ENCODE measurements around the gene LIN7A. TPM values are rescaled to one million over a fixed set of nuclear protein-coding genes. Genes with fewer than 3 reads are reported as not detected.

Gene LIN7A
- total RNA-seq, 1 experiment from 2014 or later = not detected

- no peak for DNase-seq (ENCODE audit: low read depth, low spot score)
- H3K9me3 ChIP-seq (ENCODE audit: control insufficient read depth, insufficient read depth, low read depth, low read length) = no peaks in the 10 kb centered on the region
- intact Hi-C loops (cut with micrococcal nuclease; ENCODE audit: unreplicated experiment) = no loop called here
- no peak for ATAC-seq
- in situ Hi-C loops (cut with HindIII; ENCODE audit: low pct_unique_long_range_greater_than_20kb, low sequenced_read_pairs) = no loop called here
- no peaks in the 10 kb centered on the region for H3K36me3 ChIP-seq (ENCODE audit: control insufficient read depth, insufficient read depth, low read length)
- CTCF ChIA-PET = no interaction called here
- TF ChIP-seq REST (IDR thresholded peaks at IDR 0.05; ENCODE audit: insufficient read depth in 1 of 2, low read depth in 2 of 2, low read length in 1 of 2) = no peak
- POLR2A ChIA-PET = no interaction called here
- H3K4me3 ChIP-seq (ENCODE audit: low read depth in 2 of 2, low read length in 2 of 2) = no peak overlapping the region
- no peaks in the 10 kb centered on the region for H3K27me3 ChIP-seq (ENCODE audit: control insufficient read depth, insufficient read depth, low read length)
- H3K27ac ChIP-seq (ENCODE audit: low read length) = no peak overlapping the region
- no peaks in the 10 kb centered on the region for H3K4me1 ChIP-seq (ENCODE audit: control insufficient read depth, insufficient read depth, low read length)
- no TSS peak for BruUV-seq (replicated peaks)
Observed at GRCh38 chr12:80920006-80920405, 17.7 kb downstream of the LIN7A start.

- DNase-seq (ENCODE audit: low read depth, low spot score) = no peak
- no peak for TF ChIP-seq TCF7L2 (IDR thresholded peaks at IDR 0.05; ENCODE audit: low read depth, low read length)
- TF ChIP-seq REST (IDR thresholded peaks at IDR 0.05; ENCODE audit: insufficient read depth in 1 of 2, low read depth in 2 of 2, low read length in 1 of 2) = no peak
- no peak for TF ChIP-seq SIN3A (IDR thresholded peaks at IDR 0.05; ENCODE audit: borderline replicate concordance, insufficient read depth, low read depth, low read length)
- no peak for TF ChIP-seq POLR2AphosphoS5 (IDR thresholded peaks at IDR 0.05; ENCODE audit: low read depth, low read length)
- no peak for TF ChIP-seq CTCF (IDR thresholded peaks at IDR 0.05)
- in situ Hi-C loops (cut with HindIII; ENCODE audit: low pct_unique_long_range_greater_than_20kb, low sequenced_read_pairs) = no loop called here
Observed at GRCh38 chr12:80917651-80918050, 20.1 kb downstream of the LIN7A start.

More at GRCh38 chr12:80917651-80918050, 20.1 kb downstream of the LIN7A start:
- ATAC-seq = no peak
- no TSS peak for BruUV-seq (replicated peaks)
- Histone ChIP-seq H3K9me3 (ENCODE audit: control insufficient read depth, insufficient read depth, low read depth, low read length) (no peaks in the 10 kb centered on the region), H3K27ac (ENCODE audit: low read length) (no peak overlapping the region), H3K4me1 (ENCODE audit: control insufficient read depth, insufficient read depth, low read length) (no peaks in the 10 kb centered on the region), H3K36me3 (ENCODE audit: control insufficient read depth, insufficient read depth, low read length) (no peaks in the 10 kb centered on the region), H3K27me3 (ENCODE audit: control insufficient read depth, insufficient read depth, low read length) (no peaks in the 10 kb centered on the region), H3K4me3 (ENCODE audit: low read depth in 2 of 2, low read length in 2 of 2) (no peak overlapping the region)
- CTCF ChIA-PET = no interaction called here
- POLR2A ChIA-PET = no interaction called here
- intact Hi-C loops (cut with micrococcal nuclease; ENCODE audit: unreplicated experiment) = no loop called here

All from Panc1 (cell line).